IgD-negative memory B cell (primary cell): ENCODE data around the gene ASXL1. TPM values are rescaled to one million over a fixed set of nuclear protein-coding genes. Genes with fewer than 3 reads are reported as not detected.
"Not testable (repeated sequence)": the region's sequence is repeated elsewhere in the genome, so short reads cannot be mapped to it uniquely, and the experiment has no call there.

Experiments
- H3K27ac Mint-ChIP-seq, 3 donors: one replicate each; pipeline ENCODE4 v1.8.0; 2020 to 2022; ENCODE audit warnings: mild to moderate bottlenecking in 3 of 3, mixed read lengths in 3 of 3, moderate library complexity in 1 of 3
- H3K27me3 Mint-ChIP-seq: one replicate; pipeline ENCODE4 v1.8.0; 2021; ENCODE audit warnings: mixed read lengths
- H3K36me3 Mint-ChIP-seq: one replicate; pipeline ENCODE4 v1.8.0; 2020; ENCODE audit warnings: mild to moderate bottlenecking, mixed read lengths
- H3K4me1 Mint-ChIP-seq, 3 donors: one replicate each; pipeline ENCODE4 v1.8.0; 2020 to 2022; ENCODE audit warnings: mixed read lengths in 3 of 3, mild to moderate bottlenecking in 1 of 3
- H3K4me3 Mint-ChIP-seq, 4 donors: one replicate each; pipeline ENCODE4 v1.8.0; 2020 to 2022; ENCODE audit warnings: mild to moderate bottlenecking in 4 of 4, mixed read lengths in 4 of 4, moderate library complexity in 3 of 4
- H3K9me3 Mint-ChIP-seq, 3 donors: one replicate each; pipeline ENCODE4 v1.8.0; 2020 to 2021; ENCODE audit warnings: mixed read lengths in 3 of 3, mild to moderate bottlenecking in 1 of 3
- polyA plus RNA-seq: library from polyadenylated mRNA; unstranded; fragments of 300-500 nt; fragmentation: Illumina TruSeq; gene quantifications from one replicate; pipeline ENCODE4 v1.2.3, GENCODE V29; 2021

Gene ASXL1
- 24.5 TPM for polyA plus RNA-seq

DNA sequence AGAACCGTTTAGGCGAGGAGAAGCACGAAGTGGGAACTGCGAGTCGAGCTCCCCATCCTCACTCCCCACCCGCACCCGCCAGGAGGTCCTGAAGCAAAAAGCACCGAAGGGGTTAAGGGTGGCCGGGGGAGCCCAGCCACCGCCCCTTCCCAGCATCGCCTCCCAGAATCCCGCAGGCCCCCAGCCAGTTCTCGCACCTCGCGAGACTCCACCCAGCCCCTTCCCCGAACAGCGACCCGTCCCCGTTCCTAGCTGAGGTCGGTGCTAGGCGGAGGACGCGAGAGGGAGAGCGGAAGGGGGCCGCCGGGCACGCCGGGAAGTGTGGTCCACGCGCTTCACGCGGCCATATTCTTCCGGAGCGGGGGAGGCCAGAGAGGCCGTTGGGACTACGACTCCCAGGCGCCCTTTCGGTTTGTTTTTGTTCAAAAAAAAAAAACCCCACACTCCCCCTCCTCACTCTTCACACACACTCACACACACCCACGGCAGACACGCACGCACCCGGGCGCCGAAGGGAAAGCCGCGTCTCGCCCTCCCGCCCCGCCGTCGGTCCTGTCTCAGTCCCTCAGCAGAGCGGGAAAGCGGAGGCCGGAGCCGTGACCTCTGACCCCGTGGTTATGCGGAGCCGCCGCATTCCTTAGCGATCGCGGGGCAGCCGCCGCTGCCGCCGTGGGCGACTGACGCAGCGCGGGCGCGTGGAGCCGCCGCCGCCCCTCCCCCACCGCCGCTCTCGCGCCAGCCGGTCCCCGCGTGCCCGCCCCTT, at the start of gene ASXL1:
TSS of gene ASXL1 (plus strand) at position 463 of the 763 bp plus-strand sequence. CDS start 445 bp downstream, outside the sequence.
- no peaks in the 10 kb centered on the region for H3K9me3 Mint-ChIP-seq
- H3K27me3 Mint-ChIP-seq = no peaks in the 10 kb centered on the region
- H3K4me1 Mint-ChIP-seq = peaks cover 54 to 59% (median 54%) of the 10 kb centered on the region in 3 donors
- H3K27ac Mint-ChIP-seq = peak within 1 kb of the TSS; percentile 98 to 100 (median 99)
- no peaks in the 10 kb centered on the region for H3K36me3 Mint-ChIP-seq
- peak within 1 kb of the TSS; percentile 96 to 99 (median 98) for H3K4me3 Mint-ChIP-seq

DNA sequence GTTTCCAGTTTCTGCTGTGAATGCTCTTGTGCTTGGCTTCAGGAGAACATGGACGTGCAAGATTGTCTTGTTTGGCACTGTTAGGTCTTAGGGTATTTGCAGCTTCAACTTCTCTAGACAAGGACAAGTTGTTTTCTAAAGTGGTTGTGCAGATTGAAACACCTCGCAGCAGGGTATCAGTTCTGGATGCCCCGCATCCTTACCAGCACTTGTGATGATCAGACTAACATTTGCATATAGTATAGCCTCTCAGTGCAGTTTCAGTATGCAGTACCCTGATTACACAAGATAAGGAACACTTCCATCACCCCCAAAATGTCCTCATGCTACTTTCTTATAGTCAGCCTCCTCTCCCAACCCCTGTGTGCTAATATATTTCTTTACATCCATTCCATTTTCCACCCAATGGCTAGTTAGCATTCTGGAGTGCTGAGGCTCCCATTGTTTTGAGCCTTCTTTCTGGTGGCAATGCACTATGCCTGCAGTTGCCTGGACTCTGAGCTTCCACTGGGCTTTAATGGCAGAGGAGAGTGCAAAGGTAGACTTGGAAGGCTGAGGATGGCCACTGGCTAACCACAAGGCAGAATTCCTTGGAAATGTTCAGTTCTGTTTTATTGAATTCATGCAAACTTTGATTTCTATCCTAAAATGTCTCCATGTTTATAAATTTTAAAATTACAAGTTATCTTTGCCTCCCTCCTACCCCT, 45.3 kb upstream of the ASXL1 start:
- Mint-ChIP-seq H3K4me1 (peaks cover 0 to 8% (median 6%) of the 10 kb centered on the region in 3 donors), H3K9me3 (no peaks in the 10 kb centered on the region), H3K4me3 (no peak overlapping the region), H3K27ac (peak overlapping the region in 1 of 3 donors; percentile 87), H3K27me3 (no peaks in the 10 kb centered on the region), H3K36me3 (peaks cover 10% of the 10 kb centered on the region)

DNA sequence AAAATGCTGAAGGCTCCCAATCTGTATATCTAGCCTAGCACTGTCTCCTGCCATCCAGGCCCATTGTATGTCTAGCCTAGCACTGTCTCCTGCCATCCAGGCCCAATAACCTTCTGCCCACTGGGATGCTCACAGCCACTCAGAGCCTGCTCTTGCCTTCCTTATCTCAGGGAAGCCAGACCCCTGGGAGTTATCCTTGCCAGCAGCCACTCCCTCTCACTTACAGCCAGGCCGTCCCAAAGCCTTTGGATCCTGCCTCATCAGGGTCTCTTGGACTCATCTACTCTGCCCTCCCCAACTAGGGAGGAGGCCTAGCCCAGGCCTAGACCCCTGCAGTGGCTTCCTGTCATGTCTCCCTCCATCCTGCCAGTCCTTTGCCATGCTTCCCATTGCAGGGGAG, 43.4 kb upstream of the ASXL1 start:
- Mint-ChIP-seq H3K4me3 (no peak overlapping the region), H3K4me1 (peaks cover 0 to 8% (median 8%) of the 10 kb centered on the region in 3 donors), H3K36me3 (peaks cover 11% of the 10 kb centered on the region), H3K27me3 (no peaks in the 10 kb centered on the region), H3K27ac (peak overlapping the region in 2 of 3 donors; percentile 23 to 53), H3K9me3 (no peaks in the 10 kb centered on the region)

DNA sequence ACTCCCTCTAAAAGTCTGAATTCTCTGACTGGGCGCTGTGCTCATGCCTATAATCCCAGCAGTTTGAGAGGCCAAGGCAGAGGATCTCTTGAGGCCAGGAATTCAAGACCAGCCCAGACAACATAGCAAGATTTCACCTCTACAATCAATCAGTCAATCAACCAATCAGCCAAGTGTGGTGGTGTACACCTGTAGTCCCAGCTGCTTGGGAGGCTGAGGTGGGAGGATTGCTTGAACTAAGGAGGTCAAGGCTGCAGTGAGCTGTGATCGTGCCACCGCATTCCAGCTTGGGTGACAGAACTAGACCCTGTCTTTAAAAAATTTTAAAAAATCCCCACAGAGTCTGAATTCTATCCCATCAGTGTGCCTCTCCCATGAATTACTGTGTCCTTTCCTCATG, 42.7 kb upstream of the ASXL1 start:
- H3K27me3 Mint-ChIP-seq = no peaks in the 10 kb centered on the region
- no peak overlapping the region for H3K27ac Mint-ChIP-seq
- peaks cover 7% of the 10 kb centered on the region for H3K36me3 Mint-ChIP-seq

DNA sequence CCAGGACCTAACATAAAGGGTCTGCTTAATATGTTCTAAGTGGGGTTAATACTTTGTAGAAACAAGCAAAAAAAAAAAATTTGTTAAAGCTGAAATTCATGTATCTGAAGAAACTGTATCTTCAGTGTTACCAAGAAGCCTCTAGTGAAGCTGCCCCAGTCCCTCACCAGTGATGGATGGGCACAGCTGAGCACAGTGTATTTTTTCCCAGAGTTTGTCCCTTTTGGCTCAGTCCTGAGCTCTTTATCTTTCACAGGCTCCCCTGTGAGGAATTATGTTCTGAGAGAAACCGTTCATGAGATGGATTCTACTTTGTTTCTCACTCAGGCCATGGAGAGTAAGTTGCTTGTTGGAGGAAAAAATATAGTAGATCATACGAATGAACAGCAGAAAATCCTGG, 42.2 kb upstream of the ASXL1 start:
- H3K27me3 Mint-ChIP-seq = no peaks in the 10 kb centered on the region
- peak overlapping the region in 1 of 3 donors; percentile 26 for H3K27ac Mint-ChIP-seq
- H3K9me3 Mint-ChIP-seq = no peaks in the 10 kb centered on the region
- H3K4me3 Mint-ChIP-seq = no peak overlapping the region
- peaks cover 0 to 8% (median 8%) of the 10 kb centered on the region in 3 donors for H3K4me1 Mint-ChIP-seq
- peaks cover 8% of the 10 kb centered on the region for H3K36me3 Mint-ChIP-seq

More for the DNA sequence above, 42.7 kb upstream of the ASXL1 start:
- no peaks in the 10 kb centered on the region for H3K9me3 Mint-ChIP-seq
- peaks cover 0 to 8% (median 8%) of the 10 kb centered on the region in 3 donors for H3K4me1 Mint-ChIP-seq
- H3K4me3 Mint-ChIP-seq = no peak overlapping the region

DNA sequence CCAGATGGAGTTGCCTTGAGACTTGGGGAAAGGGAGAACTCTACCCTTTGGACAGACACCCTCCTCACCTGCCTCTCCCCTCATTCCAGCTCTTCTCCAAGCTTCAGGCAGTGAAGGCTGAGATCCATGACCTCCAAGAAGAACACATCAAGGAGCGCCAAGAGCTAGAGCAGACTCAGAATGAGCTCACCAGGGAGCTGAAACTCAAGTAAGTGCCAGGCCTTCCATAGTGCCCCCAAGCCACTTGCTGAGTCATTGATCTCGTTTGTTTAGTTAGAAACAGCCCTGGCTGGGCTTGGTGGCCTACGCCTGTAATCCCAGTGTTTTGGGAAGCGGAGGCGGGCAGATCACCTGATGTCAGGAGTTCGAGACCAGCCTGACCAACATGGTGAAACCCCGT, 41.5 kb upstream of the ASXL1 start:
- Mint-ChIP-seq H3K27ac (no peak overlapping the region), H3K36me3 (peaks cover 11% of the 10 kb centered on the region), H3K27me3 (no peaks in the 10 kb centered on the region), H3K4me1 (peaks cover 2 to 10% (median 8%) of the 10 kb centered on the region in 3 donors), H3K9me3 (no peaks in the 10 kb centered on the region), H3K4me3 (no peak overlapping the region)

DNA sequence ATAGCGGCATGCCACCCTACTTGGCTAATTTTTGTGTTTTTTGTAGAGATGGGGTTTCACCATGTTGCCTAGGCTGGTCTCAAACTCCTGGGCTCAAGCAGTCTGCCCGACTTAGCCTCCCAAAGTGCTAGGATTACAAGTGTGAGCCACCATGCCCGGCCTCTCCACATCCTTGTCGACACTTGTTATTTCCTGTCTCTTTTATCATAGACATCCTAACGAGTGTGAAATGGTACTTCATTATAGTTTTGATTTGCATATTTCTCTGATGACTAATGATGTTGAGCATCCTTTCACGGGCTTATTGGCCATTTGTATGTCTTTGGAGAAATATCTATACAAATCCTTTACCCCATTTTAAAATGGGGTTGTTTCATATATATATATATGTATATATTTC, 39.0 kb upstream of the ASXL1 start:
- Mint-ChIP-seq H3K27me3 (no peaks in the 10 kb centered on the region), H3K27ac (no peak overlapping the region), H3K4me3 (no peak overlapping the region), H3K9me3 (no peaks in the 10 kb centered on the region), H3K36me3 (peaks cover 8% of the 10 kb centered on the region), H3K4me1 (peaks cover 0 to 5% (median 2%) of the 10 kb centered on the region in 3 donors)

DNA sequence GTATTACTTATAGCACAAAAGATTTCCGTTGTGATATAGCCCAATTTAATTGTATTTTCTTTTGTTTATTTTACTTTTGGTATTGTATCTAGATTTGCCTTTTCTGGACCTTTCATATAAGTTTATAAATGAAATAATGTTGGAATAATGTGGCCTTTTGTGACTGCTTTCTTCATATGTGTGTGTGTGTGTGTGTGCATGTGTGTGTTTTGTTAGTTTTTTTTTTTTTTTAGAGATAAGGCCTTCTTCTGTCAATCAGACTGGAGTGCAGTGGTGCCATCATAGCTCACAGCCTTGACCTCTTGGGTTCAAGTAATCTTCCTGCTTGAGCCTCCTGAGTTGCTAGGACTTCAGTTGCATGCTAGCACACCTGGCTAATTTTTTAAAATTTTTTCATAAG, 37.8 kb upstream of the ASXL1 start:
- H3K36me3 Mint-ChIP-seq = peaks cover 8% of the 10 kb centered on the region
- H3K27me3 Mint-ChIP-seq = no peaks in the 10 kb centered on the region

DNA sequence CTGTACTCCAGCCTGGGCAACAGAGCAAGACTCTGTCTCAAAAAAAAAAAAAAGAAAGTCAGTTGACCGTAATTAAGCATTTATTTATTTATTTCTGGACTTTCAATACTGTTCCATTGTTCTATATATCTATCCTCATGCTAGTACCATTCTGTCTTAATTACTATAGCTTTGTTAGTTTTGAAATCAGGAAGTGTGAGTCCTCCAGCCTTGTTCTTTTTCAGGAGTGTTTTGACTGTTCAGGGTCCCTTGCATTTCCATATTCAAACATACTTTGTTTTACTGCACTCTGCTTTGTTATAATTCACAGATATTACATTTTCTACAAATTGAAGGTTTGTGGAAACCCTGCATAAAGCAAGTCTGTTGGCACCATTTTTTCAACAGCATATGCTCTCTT, 36.7 kb upstream of the ASXL1 start:
- Mint-ChIP-seq H3K36me3 (peaks cover 8% of the 10 kb centered on the region), H3K4me3 (no peak overlapping the region), H3K27ac (no peak overlapping the region), H3K9me3 (no peaks in the 10 kb centered on the region), H3K4me1 (peaks cover 0 to 4% (median 2%) of the 10 kb centered on the region in 3 donors), H3K27me3 (no peaks in the 10 kb centered on the region)

More for the DNA sequence above, 37.8 kb upstream of the ASXL1 start:
- Mint-ChIP-seq H3K9me3 (no peaks in the 10 kb centered on the region), H3K27ac (peak overlapping the region in 1 of 3 donors; percentile 59), H3K4me1 (peaks cover 0 to 4% (median 2%) of the 10 kb centered on the region in 3 donors), H3K4me3 (no peak overlapping the region)

DNA sequence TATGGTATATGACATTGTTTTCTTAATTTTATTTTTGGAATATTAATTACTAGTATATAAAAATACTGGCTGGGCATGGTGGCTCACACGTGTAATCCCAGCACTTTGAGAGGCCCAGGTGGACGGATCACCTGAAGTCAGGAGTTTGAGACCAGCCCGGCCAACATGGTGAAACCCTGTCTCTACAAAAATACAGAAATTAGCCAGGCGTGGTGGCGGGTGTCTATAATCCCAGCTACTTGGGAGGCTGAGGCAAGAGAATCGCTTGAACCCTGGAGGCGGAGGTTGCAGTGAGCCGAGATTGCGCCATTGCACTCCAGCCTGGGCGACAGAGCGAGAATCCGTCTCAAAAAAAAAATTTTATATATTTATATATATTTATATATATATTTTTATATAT, 35.9 kb upstream of the ASXL1 start:
- not testable (repeated sequence) for H3K4me1 Mint-ChIP-seq, H3K27ac Mint-ChIP-seq, H3K27me3 Mint-ChIP-seq, H3K9me3 Mint-ChIP-seq, H3K4me3 Mint-ChIP-seq
- peaks cover 11% of the 10 kb centered on the region for H3K36me3 Mint-ChIP-seq

DNA sequence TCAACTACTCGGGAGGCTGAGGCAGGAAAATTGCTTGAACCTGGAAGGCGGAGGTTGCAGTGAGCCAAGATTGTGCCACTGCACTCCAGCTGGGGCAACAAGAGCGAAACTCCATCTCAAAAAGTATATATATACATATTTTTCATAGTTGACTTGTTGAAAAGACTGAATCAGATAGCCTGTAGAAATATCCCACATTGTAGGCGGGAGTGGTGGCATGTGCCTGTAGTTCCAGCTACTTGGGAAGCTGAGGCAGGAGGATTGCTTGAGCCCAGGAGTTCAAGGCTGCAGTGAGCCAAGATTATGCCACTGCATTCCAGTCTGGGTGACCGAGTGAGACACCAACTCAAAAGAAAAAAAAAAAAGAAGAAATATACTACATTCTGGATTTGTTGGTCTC, 34.4 kb upstream of the ASXL1 start:
- H3K27ac Mint-ChIP-seq, H3K9me3 Mint-ChIP-seq, H3K27me3 Mint-ChIP-seq, H3K4me3 Mint-ChIP-seq, H3K4me1 Mint-ChIP-seq: not testable (repeated sequence)
- H3K36me3 Mint-ChIP-seq = peaks cover 15% of the 10 kb centered on the region

DNA sequence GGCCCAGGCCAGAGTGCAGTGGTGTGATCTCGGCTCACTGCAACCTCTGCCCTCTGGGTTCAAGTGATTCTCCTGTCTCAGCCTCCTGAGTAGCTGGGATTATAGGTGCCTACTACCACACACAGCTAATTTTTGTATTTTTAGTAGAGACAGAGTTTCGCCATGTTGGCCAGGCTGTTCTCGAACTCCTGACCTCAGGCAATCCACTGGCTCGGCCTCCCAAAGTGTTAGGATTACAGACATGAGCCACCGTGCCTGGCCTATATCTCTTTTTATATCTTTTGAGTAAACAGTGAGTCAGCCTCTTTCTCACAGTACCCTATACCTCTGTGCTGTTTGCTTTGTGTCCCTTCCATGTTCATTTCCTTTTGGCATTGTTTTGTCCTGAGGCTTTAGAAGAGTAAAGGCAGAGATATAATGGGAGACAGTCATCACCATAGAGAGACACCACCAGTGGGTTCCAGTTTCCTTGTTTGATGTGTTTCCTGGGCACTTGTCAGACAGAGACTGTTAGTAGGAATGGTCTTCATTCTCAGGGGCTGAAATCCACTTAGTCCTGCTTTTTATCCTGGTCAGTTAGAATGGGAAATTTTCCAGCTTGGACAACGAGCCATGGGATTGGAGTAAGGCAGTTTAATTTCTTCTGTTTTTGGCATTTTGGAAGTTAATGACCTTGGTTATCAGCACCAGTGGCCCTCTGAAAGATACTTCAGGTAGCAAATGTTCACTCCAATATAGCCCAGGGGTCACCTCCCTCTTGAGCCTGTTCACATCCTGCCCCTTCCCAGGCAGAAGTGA, 32.2 kb upstream of the ASXL1 start:
- peak overlapping the region in 1 of 3 donors; percentile 16 for H3K27ac Mint-ChIP-seq
- H3K4me3 Mint-ChIP-seq = no peak overlapping the region
- peaks cover 0 to 4% (median 2%) of the 10 kb centered on the region in 3 donors for H3K4me1 Mint-ChIP-seq
- H3K27me3 Mint-ChIP-seq = no peaks in the 10 kb centered on the region
- H3K36me3 Mint-ChIP-seq = peaks cover 10% of the 10 kb centered on the region
- no peaks in the 10 kb centered on the region for H3K9me3 Mint-ChIP-seq

DNA sequence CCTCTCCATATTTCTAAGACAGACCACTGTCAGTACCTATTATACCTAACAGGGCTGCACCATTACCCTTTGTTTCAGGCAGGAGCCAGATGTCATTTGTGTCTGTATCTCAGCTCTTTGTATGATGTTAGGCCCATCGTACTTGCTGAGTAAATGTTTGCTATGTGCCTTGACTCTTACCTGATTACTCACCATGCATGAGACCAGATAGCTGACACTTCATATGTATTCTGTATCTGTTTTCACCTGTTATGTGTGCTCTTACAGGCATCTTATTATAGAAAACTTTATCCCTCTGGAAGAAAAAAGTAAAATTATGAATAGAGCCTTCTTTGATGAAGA, 31.7 kb upstream of the ASXL1 start:
- Mint-ChIP-seq H3K4me3 (no peak overlapping the region), H3K4me1 (peaks cover 0 to 3% (median under 1%) of the 10 kb centered on the region in 3 donors), H3K27me3 (no peaks in the 10 kb centered on the region), H3K27ac (peak overlapping the region in 1 of 3 donors; percentile 16), H3K36me3 (peaks cover 8% of the 10 kb centered on the region), H3K9me3 (no peaks in the 10 kb centered on the region)

DNA sequence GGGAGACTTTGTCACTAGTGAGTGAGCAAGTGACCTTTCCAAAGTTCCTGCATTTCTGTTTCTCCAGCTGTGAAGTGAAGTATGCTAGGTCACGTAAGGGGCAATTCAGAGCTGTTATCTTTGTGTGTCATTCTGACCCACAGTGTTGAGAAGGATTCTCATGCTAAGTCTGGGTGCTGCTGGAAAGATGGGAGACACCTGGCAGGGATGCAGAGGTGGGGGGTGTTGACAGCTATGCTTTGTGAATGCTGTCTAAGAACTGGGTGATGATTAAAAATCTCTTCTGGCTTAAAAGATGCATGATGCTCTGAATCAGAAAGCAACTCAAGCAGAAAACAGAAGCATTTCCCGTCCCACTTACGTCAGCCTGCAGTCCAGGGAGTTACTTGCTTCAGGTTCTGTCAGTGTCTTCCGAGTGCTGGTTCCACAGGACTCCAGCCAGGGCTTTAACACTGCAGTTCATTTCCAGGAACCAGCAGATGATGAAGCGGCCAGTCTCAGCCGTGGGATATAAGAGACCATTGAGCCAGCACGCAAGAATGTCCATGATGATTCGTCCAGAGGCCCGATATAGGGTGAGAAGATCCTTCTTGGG, 30.9 kb upstream of the ASXL1 start:
- Mint-ChIP-seq H3K27ac (no peak overlapping the region), H3K4me1 (peaks cover 3 to 6% (median 4%) of the 10 kb centered on the region in 3 donors), H3K36me3 (peaks cover 8% of the 10 kb centered on the region)

More for the DNA sequence above, 30.9 kb upstream of the ASXL1 start:
- Mint-ChIP-seq H3K27me3 (no peaks in the 10 kb centered on the region), H3K9me3 (no peaks in the 10 kb centered on the region), H3K4me3 (no peak overlapping the region)
